T-helper 1 cell (primary cell): ENCODE measurements around the gene RPL15.

ENCODE experiments used
- DNase-seq, 5 donors: peaks; one replicate each; pipeline ENCODE4 v3.0.0-alpha.2; 2012 to 2020

RPL15 gene

GRCh38 chr3:23964537-23965235 is 47.8 kb downstream of the RPL15 start:
- DNase-seq: no peak

DNA sequence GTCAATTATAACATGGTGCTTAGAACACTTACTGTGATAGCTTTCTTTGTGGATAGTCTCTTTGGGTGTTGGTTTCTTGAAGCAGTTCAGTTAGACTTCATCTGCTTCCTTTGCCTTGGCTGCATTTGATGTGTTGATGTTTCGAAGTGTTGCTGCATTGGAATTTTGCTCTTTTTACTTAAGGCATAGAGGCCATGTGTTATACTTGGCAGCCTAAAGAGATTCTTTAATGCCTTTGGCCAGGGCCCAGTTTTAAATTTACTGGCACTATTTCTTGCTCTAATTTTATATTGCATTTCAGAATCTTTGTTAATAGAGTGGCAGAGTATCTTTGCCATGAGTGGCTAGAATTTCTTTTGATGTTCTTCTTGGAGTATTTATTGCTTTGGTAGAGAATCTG is 49.4 kb downstream of the RPL15 start:
- DNase-seq: no peak

- DNase-seq: no peak
Observed at GRCh38 chr3:23968463-23969184, 51.7 kb downstream of the RPL15 start.

- no peak for DNase-seq
Observed at GRCh38 chr3:23969393-23969792, 52.5 kb downstream of the RPL15 start.
